Activated CD4-positive, alpha-beta T cell treated with anti-CD3 and anti-CD28 coated beads, Interleukin-2, amount 50 U/mL, for 4 hours (primary cell): ENCODE data around the gene MX2.
"Not testable (repeated sequence)": the region's sequence is repeated elsewhere in the genome, so short reads cannot be mapped to it uniquely, and the experiment has no call there.

Source experiments
- DNase-seq, 2 experiments: peaks; one replicate each; pipeline ENCODE4 v3.0.0-alpha.2; 2020

MX2 gene

GRCh38 chr21:41361786-41362604, at the start of gene MX2:
Gene MX2, plus strand, starts transcription at chr21:41362027. Its CDS starts 14,880 bp downstream, at chr21:41376907.
- DNase-seq: peak; percentile 77 to 78

- DNase-seq: not testable (repeated sequence)
These were observed 48.3 kb upstream of the MX2 start for GRCh38 chr21:41313285-41314164.

- no peak for DNase-seq
These were observed 46.1 kb upstream of the MX2 start for GRCh38 chr21:41315726-41316125.

- DNase-seq: no peak
These were observed 45.4 kb upstream of the MX2 start, which contains the start of gene FAM3B for GRCh38 chr21:41316200-41317062. Gene FAM3B, plus strand, starts transcription at chr21:41316801. Its CDS starts 79 bp downstream, at chr21:41316880.

- DNase-seq: no peak
These were observed 44.8 kb upstream of the MX2 start for GRCh38 chr21:41317063-41317392.

- DNase-seq: no peak
These were observed 44.4 kb upstream of the MX2 start for GRCh38 chr21:41317458-41317857.

GRCh38 chr21:41318218-41318617, 43.6 kb upstream of the MX2 start:
- no peak for DNase-seq

GRCh38 chr21:41319273-41319672, 42.6 kb upstream of the MX2 start:
- no peak for DNase-seq

- DNase-seq: no peak
These were observed 40.5 kb upstream of the MX2 start for GRCh38 chr21:41321211-41321907.

GRCh38 chr21:41321908-41322495, 39.8 kb upstream of the MX2 start:
- no peak for DNase-seq

GRCh38 chr21:41322496-41323382, 39.1 kb upstream of the MX2 start:
- DNase-seq: no peak

GRCh38 chr21:41325138-41325912, 36.5 kb upstream of the MX2 start:
- no peak for DNase-seq

GRCh38 chr21:41326414-41327080, 35.3 kb upstream of the MX2 start:
- no peak for DNase-seq

GRCh38 chr21:41327753-41328152, 34.1 kb upstream of the MX2 start:
- no peak for DNase-seq

- DNase-seq: no peak
These were observed 32.9 kb upstream of the MX2 start for GRCh38 chr21:41328660-41329607.

GRCh38 chr21:41333752-41334151, 28.1 kb upstream of the MX2 start:
- DNase-seq: no peak

GRCh38 chr21:41337515-41337914, 24.3 kb upstream of the MX2 start:
- DNase-seq: no peak

GRCh38 chr21:41338455-41338854, 23.4 kb upstream of the MX2 start:
- DNase-seq: no peak
